ENCODE data around the gene CNOT10.

Gene CNOT10

GRCh38 chr3:32705232-32705631 is 20.2 kb downstream of the CNOT10 start:
- CTCF ChIA-PET = interaction anchor here (0.9 to 2.6 kb wide), 3 partner anchors 10 to 195 kb away, joined by 4 to 13 read pairs (median 8); no protein-coding TSS in a partner anchor
- DNase-seq (ENCODE audit: extremely low spot score) = no peak
- POLR2A ChIA-PET = interaction anchor here (0.5 kb wide), 1 partner anchor 49 kb away, joined by 6 read pairs; no protein-coding TSS in a partner anchor
- no peak for TF ChIP-seq CTCF (IDR thresholded peaks at IDR 0.05; ENCODE audit: control extremely low read depth, extremely low read depth, low read depth, missing control alignments)

- ChIA-PET POLR2A (no interaction called here), CTCF (interaction anchor here (1.1 to 3.6 kb wide), 6 partner anchors 8 to 21 kb away, joined by 3 to 19 read pairs (median 10); partner anchors contain the start of gene CNOT10)
- no peak for TF ChIP-seq CTCF (IDR thresholded peaks at IDR 0.05; ENCODE audit: control extremely low read depth, extremely low read depth, low read depth, missing control alignments)
- DNase-seq (ENCODE audit: extremely low spot score) = no peak
These were observed 21.5 kb downstream of the CNOT10 start for GRCh38 chr3:32706348-32707025.

GRCh38 chr3:32707026-32707370 is 22.0 kb downstream of the CNOT10 start:
- TF ChIP-seq CTCF (IDR thresholded peaks at IDR 0.05; ENCODE audit: control extremely low read depth, extremely low read depth, low read depth, missing control alignments) = no peak
- CTCF ChIA-PET = interaction anchor here (1.1 to 3.6 kb wide), 5 partner anchors 9 to 22 kb away, joined by 3 to 19 read pairs (median 8); partner anchors contain the start of gene CNOT10
- POLR2A ChIA-PET = no interaction called here
- DNase-seq (ENCODE audit: extremely low spot score) = no peak

- ChIA-PET CTCF (interaction anchor here (1.6 to 3.6 kb wide), 3 partner anchors 11 to 28 kb away, joined by 4 to 19 read pairs (median 13); no protein-coding TSS in a partner anchor), POLR2A (no interaction called here)
- no peak for TF ChIP-seq CTCF (IDR thresholded peaks at IDR 0.05; ENCODE audit: control extremely low read depth, extremely low read depth, low read depth, missing control alignments)
- no peak for DNase-seq (ENCODE audit: extremely low spot score)
These were observed 23.8 kb downstream of the CNOT10 start for GRCh38 chr3:32708672-32709283.

GRCh38 chr3:32709346-32709745 is 24.4 kb downstream of the CNOT10 start:
- no peak for DNase-seq (ENCODE audit: extremely low spot score)
- POLR2A ChIA-PET = interaction anchor here (0.6 kb wide), 1 partner anchor 40 kb away, joined by 4 read pairs; no protein-coding TSS in a partner anchor
- CTCF ChIA-PET = interaction anchor here (1.0 to 3.6 kb wide), 4 partner anchors 12 to 74 kb away, joined by 3 to 19 read pairs (median 8); no protein-coding TSS in a partner anchor
- TF ChIP-seq CTCF (IDR thresholded peaks at IDR 0.05; ENCODE audit: control extremely low read depth, extremely low read depth, low read depth, missing control alignments) = no peak

- ChIA-PET POLR2A (no interaction called here), CTCF (interaction anchor here (1.0 kb wide), 1 partner anchor 15 kb away, joined by 3 read pairs; no protein-coding TSS in a partner anchor)
- no peak for DNase-seq (ENCODE audit: extremely low spot score)
- no peak for TF ChIP-seq CTCF (IDR thresholded peaks at IDR 0.05; ENCODE audit: control extremely low read depth, extremely low read depth, low read depth, missing control alignments)
These were observed 27.6 kb downstream of the CNOT10 start for GRCh38 chr3:32712506-32713055.
